ENCODE data around the gene KAZN. TPM values are rescaled to one million over a fixed set of nuclear protein-coding genes. Genes with fewer than 3 reads are reported as not detected.

Gene KAZN
- total RNA-seq, 1 experiment from 2014 or later, result 15.6 TPM

DNA sequence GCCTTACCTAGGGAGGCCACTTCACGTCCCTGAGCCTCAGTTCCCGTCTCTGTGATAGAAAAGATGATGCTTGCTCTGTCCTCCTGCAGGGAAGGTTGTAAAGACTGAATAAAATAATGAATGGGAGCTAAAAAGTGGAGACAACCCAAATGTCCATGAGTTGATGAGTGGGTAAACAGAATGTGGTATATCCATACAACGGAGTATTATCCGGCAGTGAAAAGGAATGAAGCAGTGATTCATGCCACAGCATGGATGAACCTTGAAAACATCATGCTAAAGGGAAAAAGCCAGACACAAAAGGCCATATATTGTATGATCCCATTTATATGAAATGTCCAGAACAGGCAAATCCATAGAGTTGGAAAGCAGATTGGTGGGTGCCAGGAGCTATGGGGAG is 77.9 kb downstream of the KAZN start:
- Histone ChIP-seq H3K27ac (no peak overlapping the region), H3K79me2 (ENCODE audit: low read depth) (no peaks in the 10 kb centered on the region), H3K27me3 (ENCODE audit: insufficient read depth, low read depth) (peaks cover 4% of the 10 kb centered on the region; the same call in 1 of the 2 replicates), H2AFZ (no peak overlapping the region), H3K36me3 (ENCODE audit: low read depth) (no peaks in the 10 kb centered on the region), H3K4me3 (no peak overlapping the region), H3F3A (ENCODE audit: insufficient read depth, low read depth) (no peaks in the 10 kb centered on the region), H4K20me1 (ENCODE audit: insufficient read depth) (no peaks in the 10 kb centered on the region), H3K4me1 (replicated peaks; ENCODE audit: insufficient read depth) (no peaks in the 10 kb centered on the region), H3K4me2 (no peak overlapping the region), H3K9me2 (ENCODE audit: insufficient read depth) (no peaks in the 10 kb centered on the region), H3K9me3 (ENCODE audit: insufficient read depth, low read depth) (no peaks in the 10 kb centered on the region)
- CTCF ChIA-PET, result no interaction called here
- BruUV-seq (replicated peaks), result no TSS peak
- TF ChIP-seq, protein P1, sequence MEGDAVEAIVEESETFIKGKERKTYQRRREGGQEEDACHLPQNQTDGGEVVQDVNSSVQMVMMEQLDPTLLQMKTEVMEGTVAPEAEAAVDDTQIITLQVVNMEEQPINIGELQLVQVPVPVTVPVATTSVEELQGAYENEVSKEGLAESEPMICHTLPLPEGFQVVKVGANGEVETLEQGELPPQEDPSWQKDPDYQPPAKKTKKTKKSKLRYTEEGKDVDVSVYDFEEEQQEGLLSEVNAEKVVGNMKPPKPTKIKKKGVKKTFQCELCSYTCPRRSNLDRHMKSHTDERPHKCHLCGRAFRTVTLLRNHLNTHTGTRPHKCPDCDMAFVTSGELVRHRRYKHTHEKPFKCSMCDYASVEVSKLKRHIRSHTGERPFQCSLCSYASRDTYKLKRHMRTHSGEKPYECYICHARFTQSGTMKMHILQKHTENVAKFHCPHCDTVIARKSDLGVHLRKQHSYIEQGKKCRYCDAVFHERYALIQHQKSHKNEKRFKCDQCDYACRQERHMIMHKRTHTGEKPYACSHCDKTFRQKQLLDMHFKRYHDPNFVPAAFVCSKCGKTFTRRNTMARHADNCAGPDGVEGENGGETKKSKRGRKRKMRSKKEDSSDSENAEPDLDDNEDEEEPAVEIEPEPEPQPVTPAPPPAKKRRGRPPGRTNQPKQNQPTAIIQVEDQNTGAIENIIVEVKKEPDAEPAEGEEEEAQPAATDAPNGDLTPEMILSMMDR (conservative IDR thresholded peaks at IDR 0.05), result no peak
- no peak for TF ChIP-seq EZH2 (IDR thresholded peaks at IDR 0.05; ENCODE audit: low read depth)
- intact Hi-C loops (cut with micrococcal nuclease; ENCODE audit: unreplicated experiment), result no loop called here
- POLR2A ChIA-PET (ENCODE audit: unreplicated experiment), result no interaction called here
- DNase-seq, result no peak

GRCh38 chr1:14677292-14677971 is 78.9 kb downstream of the KAZN start:
- Histone ChIP-seq H2AFZ (no peak overlapping the region), H3K4me1 (replicated peaks; ENCODE audit: insufficient read depth) (no peaks in the 10 kb centered on the region), H3K4me2 (no peak overlapping the region), H3K9me3 (ENCODE audit: insufficient read depth, low read depth) (no peaks in the 10 kb centered on the region), H3K4me3 (no peak overlapping the region), H3K27ac (no peak overlapping the region), H3K79me2 (ENCODE audit: low read depth) (no peaks in the 10 kb centered on the region), H3K36me3 (ENCODE audit: low read depth) (no peaks in the 10 kb centered on the region), H3K9me2 (ENCODE audit: insufficient read depth) (no peaks in the 10 kb centered on the region), H3F3A (ENCODE audit: insufficient read depth, low read depth) (no peaks in the 10 kb centered on the region), H3K27me3 (ENCODE audit: insufficient read depth, low read depth) (peaks cover 4% of the 10 kb centered on the region; the same call in 1 of the 2 replicates), H4K20me1 (ENCODE audit: insufficient read depth) (no peaks in the 10 kb centered on the region)
- no peak for TF ChIP-seq EZH2 (IDR thresholded peaks at IDR 0.05; ENCODE audit: low read depth)
- TF ChIP-seq, protein P1 (conservative IDR thresholded peaks at IDR 0.05), result no peak
- no peak for DNase-seq
- CTCF ChIA-PET, result no interaction called here
- POLR2A ChIA-PET (ENCODE audit: unreplicated experiment), result interaction anchor here (0.6 kb wide), 1 partner anchor 19 kb away, joined by 5 read pairs; no protein-coding TSS in a partner anchor
- intact Hi-C loops (cut with micrococcal nuclease; ENCODE audit: unreplicated experiment), result no loop called here
- no TSS peak for BruUV-seq (replicated peaks)

DNA sequence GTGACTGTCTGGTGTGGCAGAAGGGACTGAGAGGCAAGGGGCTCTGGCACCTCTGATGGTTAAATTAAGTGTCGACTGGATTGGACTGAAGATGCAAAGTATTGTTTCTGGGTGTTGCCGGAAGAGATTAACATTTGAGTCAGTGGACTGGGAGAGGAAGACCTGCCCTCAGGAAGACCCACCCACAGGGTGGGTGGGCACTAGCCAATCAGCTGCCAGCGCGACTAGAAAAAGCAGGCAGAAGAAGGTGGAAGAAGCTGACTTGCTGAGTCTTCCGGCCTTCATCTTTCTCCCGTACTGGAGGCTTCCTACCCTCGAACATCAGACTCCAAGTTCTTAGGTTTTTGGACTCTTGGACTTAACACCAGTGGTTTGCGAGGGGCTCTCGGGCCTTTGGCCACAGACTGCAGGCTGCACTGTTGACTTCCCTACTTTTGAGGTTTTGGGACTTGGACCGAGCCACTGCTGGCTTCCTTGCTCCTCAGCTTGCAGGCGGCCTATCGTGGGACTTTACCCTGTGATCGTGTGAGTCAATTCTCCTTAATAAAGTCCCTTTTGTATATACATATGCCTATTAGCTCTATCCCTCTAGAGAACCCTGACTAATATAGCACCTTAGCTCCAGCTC is 79.6 kb downstream of the KAZN start:
- no peaks in the 10 kb centered on the region for H3F3A ChIP-seq (ENCODE audit: insufficient read depth, low read depth)
- BruUV-seq (replicated peaks), result no TSS peak
- ChIA-PET POLR2A (ENCODE audit: unreplicated experiment) (no interaction called here), CTCF (no interaction called here)
- H3K36me3 ChIP-seq (ENCODE audit: low read depth), result no peaks in the 10 kb centered on the region
- DNase-seq, result no peak
- no peaks in the 10 kb centered on the region for H3K4me1 ChIP-seq (replicated peaks; ENCODE audit: insufficient read depth)
- intact Hi-C loops (cut with micrococcal nuclease; ENCODE audit: unreplicated experiment), result no loop called here
- no peaks in the 10 kb centered on the region for H3K79me2 ChIP-seq (ENCODE audit: low read depth)
- no peak overlapping the region for H3K27ac ChIP-seq
- TF ChIP-seq, protein P1 (conservative IDR thresholded peaks at IDR 0.05), result no peak
- no peak for TF ChIP-seq EZH2 (IDR thresholded peaks at IDR 0.05; ENCODE audit: low read depth)
- no peaks in the 10 kb centered on the region for H3K9me3 ChIP-seq (ENCODE audit: insufficient read depth, low read depth)
- H2AFZ ChIP-seq, result no peak overlapping the region
- H4K20me1 ChIP-seq (ENCODE audit: insufficient read depth), result no peaks in the 10 kb centered on the region
- no peaks in the 10 kb centered on the region for H3K9me2 ChIP-seq (ENCODE audit: insufficient read depth)
- no peak overlapping the region for H3K4me2 ChIP-seq
- no peak overlapping the region for H3K4me3 ChIP-seq
- peaks cover 4% of the 10 kb centered on the region; the same call in 1 of the 2 replicates for H3K27me3 ChIP-seq (ENCODE audit: insufficient read depth, low read depth)
